HCT116 (cell line): Measurements from ENCODE around the gene MYH6. TPM values are rescaled to one million over a fixed set of nuclear protein-coding genes. Genes with fewer than 3 reads are reported as not detected.

ENCODE experiments used
- ATAC-seq: fragments of 200-7000 bp; cut with Tn5 transposase; 2 replicates; pipeline ENCODE4 v1.9.1; 2020; ENCODE audit warnings: mild to moderate bottlenecking, moderate library complexity
- BruUV-seq: library from RNA; stranded (reverse); fragments of 400-500 nt; replicated peaks from 2 replicates; lab custom pipeline; 2021; lab: Mats Ljungman, UMichigan
- CTCF ChIA-PET: fragments of 300-600 bp; sonication (Branson Sonifier 250); formaldehyde crosslinking; loops from one replicate; lab custom pipeline; 2021; ENCODE audit warnings: antibody characterized with exemption; lab: Charles Lee
- POLR2A ChIA-PET: fragments of 300-600, 350-600 bp; sonication (Branson Sonifier 250); formaldehyde crosslinking; loops from one replicate; lab custom pipeline; 2021; ENCODE audit warnings: antibody characterized with exemption; lab: Charles Lee
- RAD21 ChIA-PET, 2 experiments: fragments of 300-600 bp; sonication (Branson Sonifier 250); formaldehyde crosslinking; loops; one replicate each; lab custom pipeline; 2023; ENCODE audit warnings: low total read pairs in 2 of 2; ENCODE audit not compliant: uncharacterized antibody in 2 of 2, unreplicated experiment in 2 of 2, low non-redundant PET in 1 of 2; lab: Charles Lee
- DNase-seq: peaks from one replicate; pipeline ENCODE4 v3.0.0-alpha.2; 2010; ENCODE audit warnings: low read depth, low spot score
- H2AFZ ChIP-seq: fragments of 200-600 bp; shearing (Covaris generic), sonication (generic); 2 replicates; pipeline ENCODE4 v1.6.1; 2017; ENCODE audit warnings: low read depth, mixed run types, mixed read lengths, antibody characterized with exemption, low read length; ENCODE audit not compliant: poor library complexity, severe bottlenecking
- H3K27ac ChIP-seq: 2 replicates; pipeline ENCODE4 v1.5.1; 2012; ENCODE audit warnings: low read depth, low read length
- H3K27me3 ChIP-seq: fragments of 200-600 bp; sonication (generic); 2 replicates; pipeline ENCODE4 v1.6.1; 2016; ENCODE audit warnings: mixed run types, low read length, mixed read lengths; ENCODE audit not compliant: insufficient read depth
- H3K36me3 ChIP-seq, 2 experiments: fragments of 200-500 bp in 1 of 2; fragments of 200-600 bp in 1 of 2; sonication (Bioruptor generic) in 1 of 2; sonication (generic) in 1 of 2; 2 replicates each; pipeline versions ENCODE4 v1.5.1 to v1.6.1; 2014 to 2016; ENCODE audit warnings: low read length in 2 of 2, inconsistent platforms in 1 of 2, mixed read lengths in 1 of 2, mixed run types in 1 of 2; ENCODE audit not compliant: insufficient read depth in 2 of 2, control insufficient read depth in 1 of 2
- H3K4me1 ChIP-seq, 2 experiments: fragments of 200-600 bp in 1 of 2; sonication (generic) in 1 of 2; 2 replicates each; pipeline versions ENCODE4 v1.5.1 to v1.6.1; 2012 to 2017; ENCODE audit warnings: low read length in 2 of 2, inconsistent platforms in 1 of 2, mild to moderate bottlenecking in 1 of 2, mixed read lengths in 1 of 2, mixed run types in 1 of 2, moderate library complexity in 1 of 2; ENCODE audit not compliant: insufficient read depth in 2 of 2, control insufficient read depth in 1 of 2
- H3K4me2 ChIP-seq: fragments of 200-600 bp; sonication (generic); 2 replicates; pipeline ENCODE4 v1.6.1; 2017; ENCODE audit warnings: mixed run types, low read length, mixed read lengths
- H3K4me3 ChIP-seq, 2 experiments: fragments of 200-600 bp in 1 of 2; sonication (generic) in 1 of 2; replicated peaks in 1 of 2; 2 replicates each; pipeline ENCODE4 v1.5.1; 2011 to 2016; ENCODE audit warnings: low read length in 2 of 2, control low read depth in 1 of 2, low read depth in 1 of 2, mild to moderate bottlenecking in 1 of 2, mixed read lengths in 1 of 2, mixed run types in 1 of 2
- H3K79me2 ChIP-seq: fragments of 200-600 bp; sonication (generic); 2 replicates; pipeline ENCODE4 v1.6.1; 2017; ENCODE audit warnings: mild to moderate bottlenecking, mixed run types, low read length, moderate library complexity, mixed read lengths; ENCODE audit not compliant: insufficient read depth
- H3K9ac ChIP-seq: fragments of 200-600 bp; sonication (generic); 2 replicates; pipeline ENCODE4 v1.6.1; 2016; ENCODE audit warnings: low read length, mixed read lengths
- H3K9me2 ChIP-seq: fragments of 200-600 bp; sonication (generic), shearing (Covaris generic); 2 replicates; pipeline ENCODE4 v1.6.1; 2017; ENCODE audit warnings: mixed run types, mild to moderate bottlenecking, moderate library complexity; ENCODE audit not compliant: insufficient read depth
- H3K9me3 ChIP-seq, 2 experiments: fragments of 200-500 bp in 1 of 2; fragments of 200-600 bp in 1 of 2; sonication (Bioruptor generic) in 1 of 2; sonication (generic) in 1 of 2; 2 replicates each; pipeline ENCODE4 v1.6.1; 2014 to 2017; ENCODE audit warnings: low read length in 2 of 2, mixed read lengths in 2 of 2, inconsistent platforms in 1 of 2, low read depth in 1 of 2, mild to moderate bottlenecking in 1 of 2, mixed run types in 1 of 2, moderate library complexity in 1 of 2; ENCODE audit not compliant: control insufficient read depth in 1 of 2, insufficient read depth in 1 of 2
- H4K20me1 ChIP-seq: fragments of 200-600 bp; sonication (generic), shearing (Covaris generic); 2 replicates; pipeline ENCODE4 v1.6.1; 2017; ENCODE audit warnings: mixed run types, mild to moderate bottlenecking, moderate library complexity; ENCODE audit not compliant: insufficient read depth
- CBX3 ChIP-seq: IDR thresholded peaks from 2 replicates; pipeline ENCODE4 v1.6.1; 2012; ENCODE audit warnings: low read depth
- CEBPB ChIP-seq: IDR thresholded peaks from 2 replicates; pipeline ENCODE4 v1.6.1; 2012; ENCODE audit warnings: low read depth
- EGR1 ChIP-seq: IDR thresholded peaks from 2 replicates; pipeline ENCODE4 v1.6.1; 2012; ENCODE audit warnings: low read depth
- ELF1 ChIP-seq: IDR thresholded peaks from 2 replicates; pipeline ENCODE4 v1.6.1; 2012; ENCODE audit warnings: low read depth, borderline replicate concordance
- EZH2 ChIP-seq: fragments of 200-600 bp; sonication (generic); IDR thresholded peaks from 2 replicates; pipeline ENCODE4 v1.6.1; 2017; ENCODE audit warnings: antibody characterized with exemption, mixed run types
- EZH2phosphoT487 ChIP-seq: fragments of 200-600 bp; IDR thresholded peaks from 2 replicates; pipeline ENCODE4 v1.6.1; 2018; ENCODE audit warnings: antibody characterized with exemption, borderline replicate concordance
- FOSL1 ChIP-seq: IDR thresholded peaks from 2 replicates; pipeline ENCODE4 v1.6.1; 2012; ENCODE audit warnings: low read depth
- JUND ChIP-seq: IDR thresholded peaks from 2 replicates; pipeline ENCODE4 v1.6.1; 2012
- POLR2A ChIP-seq: IDR thresholded peaks from 2 replicates; pipeline ENCODE4 v1.7.0; 2011; ENCODE audit warnings: borderline replicate concordance; ENCODE audit not compliant: insufficient read depth, insufficient read length; ENCODE audit errors: extremely low read depth
- RAD21 ChIP-seq: IDR thresholded peaks from 2 replicates; pipeline ENCODE4 v1.6.1; 2012; ENCODE audit warnings: low read depth, mild to moderate bottlenecking
- SIN3A ChIP-seq: IDR thresholded peaks from 2 replicates; pipeline ENCODE4 v1.6.1; 2012; ENCODE audit warnings: low read depth
- SP1 ChIP-seq: IDR thresholded peaks from 2 replicates; pipeline ENCODE4 v1.6.1; 2012; ENCODE audit warnings: low read depth
- TCF7L2 ChIP-seq: IDR thresholded peaks from 2 replicates; pipeline ENCODE4 v1.7.0; 2011; ENCODE audit warnings: borderline replicate concordance, inconsistent platforms; ENCODE audit not compliant: insufficient read depth, insufficient read length; ENCODE audit errors: extremely low read depth
- YY1 ChIP-seq: IDR thresholded peaks from 2 replicates; pipeline ENCODE4 v1.6.1; 2011; ENCODE audit warnings: low read length, low read depth, moderate library complexity, mild to moderate bottlenecking; ENCODE audit not compliant: insufficient replicate concordance; ENCODE audit errors: extremely low read depth
- ZFX ChIP-seq: fragments of 450-650 bp; IDR thresholded peaks from 2 replicates; pipeline ENCODE4 v1.6.1; 2017
- intact Hi-C: fragments of 100-400 bp; cut with micrococcal nuclease; formaldehyde crosslinking; loops from 2 replicates; pipeline ENCODE4 v1.10.0; 2022
- total RNA-seq: library from RNA; stranded (reverse); gene quantifications from one replicate; pipeline ENCODE4 v1.2.1, GENCODE V29; 2021; ENCODE audit not compliant: unreplicated experiment
- TF ChIP-seq, protein P1 (sequence below), 3 experiments: fragments of 200-600 bp in 1 of 3; sonication (generic) in 1 of 3; IDR thresholded peaks in 2 of 3; conservative IDR thresholded peaks in 1 of 3; 2 replicates each; pipeline ENCODE4 v1.5.1; 2012 to 2017; ENCODE audit warnings: low read depth in 2 of 3, low read length in 2 of 3, antibody characterized with exemption in 1 of 3, borderline replicate concordance in 1 of 3, control low read depth in 1 of 3, mild to moderate bottlenecking in 1 of 3, mixed read lengths in 1 of 3, mixed run types in 1 of 3, moderate library complexity in 1 of 3; ENCODE audit not compliant: insufficient read depth in 1 of 3
- TF ChIP-seq, protein P2 (sequence below): IDR thresholded peaks from 2 replicates; pipeline ENCODE4 v1.6.1; 2012; ENCODE audit warnings: low read depth
- TF ChIP-seq, protein P3 (sequence below): IDR thresholded peaks from 2 replicates; pipeline ENCODE4 v1.6.1; 2012
- TF ChIP-seq, protein P4 (sequence below): IDR thresholded peaks from 2 replicates; pipeline ENCODE4 v1.6.1; 2011; ENCODE audit warnings: mild to moderate bottlenecking, low read length, moderate library complexity; ENCODE audit not compliant: insufficient replicate concordance; ENCODE audit errors: extremely low read depth

Gene MYH6
- total RNA-seq, 1 experiment from 2014 or later: not detected

DNA sequence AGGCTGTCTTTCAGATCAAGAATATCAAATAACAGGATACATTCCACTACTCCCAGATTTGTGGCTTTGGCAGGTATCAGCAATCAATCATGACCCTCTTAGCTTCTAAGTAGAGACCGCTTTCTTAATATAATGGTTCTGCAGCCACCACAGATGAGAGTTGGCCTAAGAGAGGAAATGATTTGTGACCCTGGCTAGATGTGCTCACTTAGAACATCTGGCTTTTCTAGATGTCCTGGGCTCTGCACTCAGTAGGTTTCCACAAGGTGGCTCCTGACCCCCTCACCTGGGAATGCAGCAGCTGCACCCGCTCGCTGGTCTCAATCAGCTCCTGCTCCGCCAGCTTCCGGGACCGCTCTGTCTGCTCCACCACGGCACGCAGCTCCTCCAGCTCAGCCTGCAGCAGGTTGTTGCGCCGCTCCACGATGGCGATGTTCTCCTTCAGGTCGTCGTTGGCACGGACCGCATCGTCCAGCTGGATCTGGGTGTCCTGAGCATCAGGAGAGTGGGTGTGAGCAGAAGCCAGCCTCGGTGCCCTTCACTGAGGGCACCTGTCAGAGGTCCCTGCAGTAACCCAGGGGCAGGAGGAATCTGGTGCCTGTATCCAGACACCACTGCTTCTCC, 22.3 kb downstream of the MYH6 start:
- Histone ChIP-seq H3K4me2 (no peak overlapping the region), H3K36me3 (no peaks in the 10 kb centered on the region), H3K79me2 (no peaks in the 10 kb centered on the region), H3K9me3 (no peaks in the 10 kb centered on the region), H3K27me3 (no peaks in the 10 kb centered on the region), H3K9me2 (no peaks in the 10 kb centered on the region), H2AFZ (no peak overlapping the region), H4K20me1 (no peaks in the 10 kb centered on the region), H3K4me1 (no peaks in the 10 kb centered on the region), H3K4me3 (no peak overlapping the region), H3K27ac (no peak overlapping the region), H3K9ac (no peak overlapping the region)
- DNase-seq (no peak), ATAC-seq (no peak)
- ChIA-PET CTCF (interaction anchor here (1.1 kb wide), 1 partner anchor 59 kb away, joined by 3 read pairs; no protein-coding TSS in a partner anchor), RAD21 (no interaction called here), POLR2A (no interaction called here)
- intact Hi-C loops: no loop called here
- BruUV-seq: no TSS peak
- no peak for TF ChIP-seq SP1
- no peak for TF ChIP-seq EGR1
- TF ChIP-seq CBX3: no peak
- TF ChIP-seq, protein P1, sequence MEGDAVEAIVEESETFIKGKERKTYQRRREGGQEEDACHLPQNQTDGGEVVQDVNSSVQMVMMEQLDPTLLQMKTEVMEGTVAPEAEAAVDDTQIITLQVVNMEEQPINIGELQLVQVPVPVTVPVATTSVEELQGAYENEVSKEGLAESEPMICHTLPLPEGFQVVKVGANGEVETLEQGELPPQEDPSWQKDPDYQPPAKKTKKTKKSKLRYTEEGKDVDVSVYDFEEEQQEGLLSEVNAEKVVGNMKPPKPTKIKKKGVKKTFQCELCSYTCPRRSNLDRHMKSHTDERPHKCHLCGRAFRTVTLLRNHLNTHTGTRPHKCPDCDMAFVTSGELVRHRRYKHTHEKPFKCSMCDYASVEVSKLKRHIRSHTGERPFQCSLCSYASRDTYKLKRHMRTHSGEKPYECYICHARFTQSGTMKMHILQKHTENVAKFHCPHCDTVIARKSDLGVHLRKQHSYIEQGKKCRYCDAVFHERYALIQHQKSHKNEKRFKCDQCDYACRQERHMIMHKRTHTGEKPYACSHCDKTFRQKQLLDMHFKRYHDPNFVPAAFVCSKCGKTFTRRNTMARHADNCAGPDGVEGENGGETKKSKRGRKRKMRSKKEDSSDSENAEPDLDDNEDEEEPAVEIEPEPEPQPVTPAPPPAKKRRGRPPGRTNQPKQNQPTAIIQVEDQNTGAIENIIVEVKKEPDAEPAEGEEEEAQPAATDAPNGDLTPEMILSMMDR (IDR thresholded peaks at IDR 0.05 in 2 of 3, conservative IDR thresholded peaks at IDR 0.05 in 1 of 3; ENCODE audit: borderline replicate concordance in 1 of 3, insufficient read depth in 1 of 3, low read depth in 2 of 3, low read length in 2 of 3): no peak
- no peak for TF ChIP-seq JUND
- TF ChIP-seq POLR2A: no peak
- no peak for TF ChIP-seq YY1
- no peak for TF ChIP-seq EZH2
- TF ChIP-seq, protein P2, sequence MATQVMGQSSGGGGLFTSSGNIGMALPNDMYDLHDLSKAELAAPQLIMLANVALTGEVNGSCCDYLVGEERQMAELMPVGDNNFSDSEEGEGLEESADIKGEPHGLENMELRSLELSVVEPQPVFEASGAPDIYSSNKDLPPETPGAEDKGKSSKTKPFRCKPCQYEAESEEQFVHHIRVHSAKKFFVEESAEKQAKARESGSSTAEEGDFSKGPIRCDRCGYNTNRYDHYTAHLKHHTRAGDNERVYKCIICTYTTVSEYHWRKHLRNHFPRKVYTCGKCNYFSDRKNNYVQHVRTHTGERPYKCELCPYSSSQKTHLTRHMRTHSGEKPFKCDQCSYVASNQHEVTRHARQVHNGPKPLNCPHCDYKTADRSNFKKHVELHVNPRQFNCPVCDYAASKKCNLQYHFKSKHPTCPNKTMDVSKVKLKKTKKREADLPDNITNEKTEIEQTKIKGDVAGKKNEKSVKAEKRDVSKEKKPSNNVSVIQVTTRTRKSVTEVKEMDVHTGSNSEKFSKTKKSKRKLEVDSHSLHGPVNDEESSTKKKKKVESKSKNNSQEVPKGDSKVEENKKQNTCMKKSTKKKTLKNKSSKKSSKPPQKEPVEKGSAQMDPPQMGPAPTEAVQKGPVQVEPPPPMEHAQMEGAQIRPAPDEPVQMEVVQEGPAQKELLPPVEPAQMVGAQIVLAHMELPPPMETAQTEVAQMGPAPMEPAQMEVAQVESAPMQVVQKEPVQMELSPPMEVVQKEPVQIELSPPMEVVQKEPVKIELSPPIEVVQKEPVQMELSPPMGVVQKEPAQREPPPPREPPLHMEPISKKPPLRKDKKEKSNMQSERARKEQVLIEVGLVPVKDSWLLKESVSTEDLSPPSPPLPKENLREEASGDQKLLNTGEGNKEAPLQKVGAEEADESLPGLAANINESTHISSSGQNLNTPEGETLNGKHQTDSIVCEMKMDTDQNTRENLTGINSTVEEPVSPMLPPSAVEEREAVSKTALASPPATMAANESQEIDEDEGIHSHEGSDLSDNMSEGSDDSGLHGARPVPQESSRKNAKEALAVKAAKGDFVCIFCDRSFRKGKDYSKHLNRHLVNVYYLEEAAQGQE: no peak
- no peak for TF ChIP-seq CEBPB
- TF ChIP-seq ZFX: no peak
- TF ChIP-seq ELF1: no peak
- no peak for TF ChIP-seq TCF7L2
- TF ChIP-seq FOSL1: no peak
- TF ChIP-seq, protein P3, sequence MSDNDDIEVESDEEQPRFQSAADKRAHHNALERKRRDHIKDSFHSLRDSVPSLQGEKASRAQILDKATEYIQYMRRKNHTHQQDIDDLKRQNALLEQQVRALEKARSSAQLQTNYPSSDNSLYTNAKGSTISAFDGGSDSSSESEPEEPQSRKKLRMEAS: no peak
- TF ChIP-seq, protein P4, sequence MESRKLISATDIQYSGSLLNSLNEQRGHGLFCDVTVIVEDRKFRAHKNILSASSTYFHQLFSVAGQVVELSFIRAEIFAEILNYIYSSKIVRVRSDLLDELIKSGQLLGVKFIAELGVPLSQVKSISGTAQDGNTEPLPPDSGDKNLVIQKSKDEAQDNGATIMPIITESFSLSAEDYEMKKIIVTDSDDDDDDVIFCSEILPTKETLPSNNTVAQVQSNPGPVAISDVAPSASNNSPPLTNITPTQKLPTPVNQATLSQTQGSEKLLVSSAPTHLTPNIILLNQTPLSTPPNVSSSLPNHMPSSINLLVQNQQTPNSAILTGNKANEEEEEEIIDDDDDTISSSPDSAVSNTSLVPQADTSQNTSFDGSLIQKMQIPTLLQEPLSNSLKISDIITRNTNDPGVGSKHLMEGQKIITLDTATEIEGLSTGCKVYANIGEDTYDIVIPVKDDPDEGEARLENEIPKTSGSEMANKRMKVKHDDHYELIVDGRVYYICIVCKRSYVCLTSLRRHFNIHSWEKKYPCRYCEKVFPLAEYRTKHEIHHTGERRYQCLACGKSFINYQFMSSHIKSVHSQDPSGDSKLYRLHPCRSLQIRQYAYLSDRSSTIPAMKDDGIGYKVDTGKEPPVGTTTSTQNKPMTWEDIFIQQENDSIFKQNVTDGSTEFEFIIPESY: no peak
- TF ChIP-seq EZH2phosphoT487: no peak
- no peak for TF ChIP-seq SIN3A
- TF ChIP-seq RAD21: no peak
